Urinary bladder (tissue), 4 donors: Measurements from ENCODE around the gene GCN1. TPM values are rescaled to one million over a fixed set of nuclear protein-coding genes. Genes with fewer than 3 reads are reported as not detected.

Experiments used
- DNase-seq: peaks from one replicate; pipeline ENCODE4 v3.0.0-alpha.2; 2015; ENCODE audit errors: extremely low spot score
- H3K27ac ChIP-seq: one replicate; pipeline ENCODE4 v1.5.1; 2013; ENCODE audit warnings: low read depth, mild to moderate bottlenecking, moderate library complexity
- H3K36me3 ChIP-seq: one replicate; pipeline ENCODE4 v1.6.1; 2013; ENCODE audit warnings: mild to moderate bottlenecking, moderate library complexity; ENCODE audit not compliant: insufficient read depth
- H3K4me1 ChIP-seq: one replicate; pipeline ENCODE4 v1.6.1; 2013; ENCODE audit warnings: mild to moderate bottlenecking, moderate library complexity; ENCODE audit not compliant: insufficient read depth
- H3K4me3 ChIP-seq: one replicate; pipeline ENCODE4 v1.5.1; 2013; ENCODE audit warnings: low read depth, low read length
- WGBS: extraction: QIAGEN DNeasy Blood & Tissue Kit; methylation state at CpG from one replicate; pipeline ENCODE4 v1.1.7; 2013; 5-methylcytosine and 5-hydroxymethylcytosine counted together
- polyA plus RNA-seq: library from polyadenylated mRNA; stranded (reverse); fragments of 200-250 nt; gene quantifications from one replicate; pipeline ENCODE4 v1.2.3, GENCODE V29; 2013
- total RNA-seq: library from RNA; depleted of rRNA; stranded (reverse); fragments of >200 nt; gene quantifications from one replicate; pipeline ENCODE4 v1.2.3, GENCODE V29; 2014
- donor health status: healthy with polysubstance abuse.
- donor health status: healthy.

GCN1 gene
- total and polyA plus RNA-seq, 2 donors, result 30.4 to 76.9 TPM

- Histone ChIP-seq H3K36me3 (peaks cover 14% of the 10 kb centered on the region), H3K4me1 (no peaks in the 10 kb centered on the region), H3K27ac (no peak overlapping the region), H3K4me3 (no peak overlapping the region)
- no peak for DNase-seq
- 94% methylated on average over 6 of the region's 6 CpGs for WGBS
These were observed 64.5 kb downstream of the GCN1 start for GRCh38 chr12:120130011-120130410.

- no peak overlapping the region for H3K27ac ChIP-seq
- WGBS, result 71% methylated on average over 2 of the region's 2 CpGs
- DNase-seq, result no peak
- H3K36me3 ChIP-seq, result peaks cover 7% of the 10 kb centered on the region
- H3K4me1 ChIP-seq, result no peaks in the 10 kb centered on the region
- H3K4me3 ChIP-seq, result no peak overlapping the region
These were observed 67.9 kb downstream of the GCN1 start for GRCh38 chr12:120126635-120127005.

- no peaks in the 10 kb centered on the region for H3K4me1 ChIP-seq
- 81% methylated on average over 6 of the region's 6 CpGs for WGBS
- H3K36me3 ChIP-seq, result peaks cover 4% of the 10 kb centered on the region
- no peak for DNase-seq
- H3K4me3 ChIP-seq, result no peak overlapping the region
- H3K27ac ChIP-seq, result no peak overlapping the region
These were observed 68.5 kb downstream of the GCN1 start for GRCh38 chr12:120125792-120126634.

DNA sequence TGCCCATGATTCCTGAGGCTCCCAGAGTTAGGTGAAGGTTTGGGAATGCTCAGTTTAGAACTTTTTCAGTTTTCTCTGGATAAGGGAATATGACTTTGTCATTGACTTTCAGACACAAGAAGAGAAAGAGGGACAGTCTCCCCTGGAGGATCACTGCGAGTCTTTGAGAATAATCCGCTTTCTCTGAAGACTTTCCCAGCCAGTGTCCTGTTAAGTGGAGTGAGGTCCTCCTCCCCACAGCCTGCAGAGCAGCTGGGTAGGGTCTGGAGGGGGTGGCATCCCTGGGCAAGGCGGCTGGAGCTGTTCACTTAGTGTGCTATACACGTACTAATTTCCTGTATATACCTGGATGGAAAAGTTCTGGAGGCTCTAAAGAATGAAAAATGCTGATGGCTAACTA is 69.5 kb downstream of the GCN1 start:
- peaks cover 4% of the 10 kb centered on the region for H3K36me3 ChIP-seq
- H3K4me1 ChIP-seq, result no peaks in the 10 kb centered on the region
- DNase-seq, result no peak
- no peak overlapping the region for H3K4me3 ChIP-seq
- 80% methylated on average over 4 of the region's 4 CpGs for WGBS
- no peak overlapping the region for H3K27ac ChIP-seq

GRCh38 chr12:120121766-120122293 is 72.7 kb downstream of the GCN1 start:
- Histone ChIP-seq H3K27ac (no peak overlapping the region), H3K4me1 (no peaks in the 10 kb centered on the region), H3K36me3 (no peaks in the 10 kb centered on the region), H3K4me3 (no peak overlapping the region)
- DNase-seq, result no peak
- 78% methylated on average over 4 of the region's 4 CpGs for WGBS

DNA sequence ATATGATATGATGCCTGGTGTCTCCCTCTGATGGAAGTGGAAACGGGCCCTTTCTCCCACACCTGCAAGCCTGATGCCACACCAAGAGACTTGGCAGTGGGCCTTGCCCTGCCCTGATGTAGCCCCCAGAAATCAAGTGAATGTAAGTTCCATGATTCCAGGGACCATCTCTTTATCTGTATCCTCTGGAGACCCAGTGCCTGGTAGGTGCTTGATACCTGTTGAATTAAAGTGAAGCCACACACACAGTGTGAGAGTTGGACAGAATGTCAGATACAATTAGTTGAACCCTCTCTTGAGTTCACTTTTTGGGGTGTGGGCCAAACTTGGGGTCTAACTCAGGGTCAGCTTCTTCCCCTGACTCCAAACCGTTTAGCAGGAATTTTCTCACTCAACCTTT is 73.2 kb downstream of the GCN1 start:
- no peaks in the 10 kb centered on the region for H3K36me3 ChIP-seq
- H3K4me3 ChIP-seq, result no peak overlapping the region
- no peak for DNase-seq
- no peaks in the 10 kb centered on the region for H3K4me1 ChIP-seq
- H3K27ac ChIP-seq, result no peak overlapping the region
- 76% methylated on average over 2 of the region's 2 CpGs for WGBS

GRCh38 chr12:120119271-120119973 is 75.1 kb downstream of the GCN1 start:
- H3K27ac ChIP-seq, result no peak overlapping the region
- DNase-seq, result no peak
- H3K36me3 ChIP-seq, result no peaks in the 10 kb centered on the region
- 82% methylated on average over 9 of the region's 9 CpGs for WGBS
- no peak overlapping the region for H3K4me3 ChIP-seq
- H3K4me1 ChIP-seq, result no peaks in the 10 kb centered on the region

GRCh38 chr12:120118321-120119061 is 76.0 kb downstream of the GCN1 start:
- H3K4me1 ChIP-seq, result no peaks in the 10 kb centered on the region
- no peak for DNase-seq
- peak overlapping the region; percentile 0 for H3K27ac ChIP-seq
- no peak overlapping the region for H3K4me3 ChIP-seq
- WGBS, result 51% methylated on average over 11 of the region's 11 CpGs
- H3K36me3 ChIP-seq, result no peaks in the 10 kb centered on the region

- H3K36me3 ChIP-seq, result no peaks in the 10 kb centered on the region
- WGBS, result 21% methylated on average over 7 of the region's 7 CpGs
- no peak for DNase-seq
- no peaks in the 10 kb centered on the region for H3K4me1 ChIP-seq
- H3K27ac ChIP-seq, result no peak overlapping the region
- H3K4me3 ChIP-seq, result peak overlapping the region; percentile 99
These were observed 76.6 kb downstream of the GCN1 start for GRCh38 chr12:120117961-120118320.

DNA sequence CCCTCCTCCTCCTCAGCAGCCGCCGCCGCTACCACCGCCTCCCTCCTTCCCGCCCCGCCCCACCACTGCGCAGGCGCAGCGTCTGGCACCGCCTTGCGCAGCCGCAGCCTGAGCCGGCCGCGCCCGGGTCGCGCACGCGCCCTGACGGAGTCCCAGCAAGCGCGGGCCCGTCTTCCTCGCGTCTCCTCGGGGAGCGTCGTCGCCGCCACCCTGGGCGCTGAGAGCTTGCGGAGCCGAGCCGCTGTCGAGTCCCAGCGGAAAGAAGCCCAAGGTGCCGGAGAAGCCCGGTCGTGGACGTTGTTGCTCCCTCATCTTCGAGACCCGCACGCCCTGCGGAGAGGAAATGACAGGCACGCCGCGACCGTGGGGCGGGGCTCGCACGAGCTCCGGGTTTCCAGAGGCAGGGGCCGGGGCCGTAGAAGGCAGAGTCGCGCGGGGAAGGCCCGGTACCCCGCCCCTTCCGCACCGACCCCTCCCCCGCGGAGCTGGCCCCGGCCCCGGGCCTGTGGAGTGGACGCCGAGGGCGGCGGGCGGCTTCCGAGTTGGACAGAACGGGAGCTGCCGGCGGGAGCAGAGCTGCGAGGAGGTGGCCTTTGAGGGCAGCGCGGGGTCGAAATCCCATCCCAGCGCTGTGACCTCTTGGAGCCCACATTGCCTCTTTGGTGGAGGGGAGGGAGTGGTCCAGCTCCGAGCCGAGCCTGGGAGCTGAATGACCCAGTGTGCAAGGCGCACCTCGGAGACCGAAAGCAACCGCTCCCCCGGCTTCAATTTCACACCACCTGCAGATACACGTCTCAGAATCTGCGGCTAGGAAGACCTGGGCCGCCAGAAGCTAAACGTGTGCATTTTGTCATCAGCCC is 77.5 kb downstream of the GCN1 start:
- DNase-seq, result peak; percentile 80
- WGBS, result under 1% methylated on average over 88 of the region's 91 CpGs
- H3K4me3 ChIP-seq, result peak overlapping the region; percentile 99

GRCh38 chr12:120116441-120116791 is 78.1 kb downstream of the GCN1 start, which contains the start of gene RAB35:
Gene RAB35, minus strand, starts transcription at chr12:120116753. Its CDS starts 103 bp downstream, at chr12:120116650.
- no peak for DNase-seq
- Histone ChIP-seq H3K27ac (peak within 1 kb of the TSS; percentile 83), H3K4me3 (peak within 1 kb of the TSS; percentile 99), H3K36me3 (no peaks in the 10 kb centered on the region), H3K4me1 (no peaks in the 10 kb centered on the region)
- WGBS, result under 1% methylated on average over 44 of the region's 50 CpGs

More for the DNA sequence above, 77.5 kb downstream of the GCN1 start:
- peak overlapping the region; percentile 83 for H3K27ac ChIP-seq
- H3K4me1 ChIP-seq, result no peaks in the 10 kb centered on the region
- H3K36me3 ChIP-seq, result no peaks in the 10 kb centered on the region

- WGBS, result 16% methylated on average over 31 of the region's 31 CpGs
- no peak for DNase-seq
- H3K27ac ChIP-seq, result peak overlapping the region; percentile 42
- H3K4me3 ChIP-seq, result peak overlapping the region; percentile 99
- no peaks in the 10 kb centered on the region for H3K36me3 ChIP-seq
- no peaks in the 10 kb centered on the region for H3K4me1 ChIP-seq
These were observed 78.6 kb downstream of the GCN1 start for GRCh38 chr12:120115692-120116440.
